ENCODE data around the gene CHMP3.
"Not testable (repeated sequence)": the region's sequence is repeated elsewhere in the genome, so short reads cannot be mapped to it uniquely, and the experiment has no call there.

Gene CHMP3

DNA sequence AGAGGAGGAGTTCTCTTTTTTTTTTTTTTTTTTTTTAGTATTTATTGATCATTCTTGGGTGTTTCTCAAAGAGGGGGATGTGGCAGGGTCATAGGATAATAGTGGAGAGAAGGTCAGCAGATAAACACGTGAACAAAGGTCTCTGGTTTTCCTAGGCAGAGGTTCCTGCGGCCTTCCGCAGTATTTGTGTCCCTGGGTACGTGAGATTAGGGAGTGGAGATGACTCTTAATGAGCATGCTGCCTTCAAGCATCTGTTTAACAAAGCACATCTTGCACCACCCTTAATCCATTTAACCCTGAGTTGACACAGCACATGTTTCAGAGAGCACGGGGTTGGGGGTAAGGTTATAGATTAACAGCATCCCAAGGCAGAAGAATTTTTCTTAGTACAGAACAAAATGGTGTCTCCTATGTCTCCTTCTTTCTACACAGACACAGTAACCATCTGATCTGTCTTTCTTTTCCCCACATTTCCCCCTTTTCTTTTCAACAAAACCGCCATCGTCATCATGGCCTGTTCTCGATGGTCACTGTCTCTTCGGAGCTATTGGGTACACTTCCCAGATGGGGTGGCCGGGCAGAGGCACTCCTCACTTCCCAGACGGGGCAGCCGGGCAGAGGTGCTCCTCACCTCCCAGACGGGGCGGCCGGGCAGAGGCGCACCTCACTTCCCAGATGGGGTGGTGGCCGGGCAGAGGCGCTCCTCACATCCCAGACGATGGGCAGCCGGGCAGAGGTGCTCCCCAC lies 14.9 kb downstream of the CHMP3 start:
- DNase-seq (ENCODE audit: low read depth in 1 of 2, low spot score in 1 of 2); H3K27me3 ChIP-seq (ENCODE audit: insufficient read depth, poor library complexity, severe bottlenecking); H3K4me3 ChIP-seq (replicated peaks; ENCODE audit: insufficient read depth, low read length); H3K27ac ChIP-seq (replicated peaks): not testable (repeated sequence)

DNA sequence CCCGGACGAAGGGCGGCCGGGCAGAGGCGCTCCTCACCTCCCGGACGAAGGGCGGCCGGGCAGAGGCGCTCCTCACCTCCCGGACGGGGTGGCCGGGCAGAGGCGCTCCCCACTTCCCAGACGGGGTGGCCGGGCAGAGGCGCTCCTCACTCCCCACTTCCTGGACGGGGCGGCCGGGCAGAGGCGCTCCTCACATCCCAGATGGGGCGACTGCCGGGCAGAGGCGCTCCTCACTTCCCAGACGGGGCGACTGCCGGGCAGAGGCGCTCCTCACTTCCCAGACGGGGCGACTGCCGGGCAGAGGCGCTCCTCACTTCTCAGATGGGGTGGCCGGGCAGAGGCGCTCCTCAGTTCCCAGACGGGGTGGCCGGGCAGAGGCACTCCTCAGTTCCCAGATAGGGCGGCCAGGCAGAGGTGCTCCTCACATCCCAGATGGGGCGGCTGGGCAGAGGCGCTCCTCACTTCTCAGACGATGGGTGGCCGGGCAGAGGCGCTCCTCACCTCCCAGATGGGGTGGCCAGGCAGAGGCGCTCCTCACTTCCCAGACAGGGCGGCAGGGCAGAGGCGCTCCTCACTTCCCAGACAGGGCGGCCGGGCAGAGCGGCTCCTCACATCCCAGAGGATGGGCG lies 17.8 kb downstream of the CHMP3 start:
- H3K27me3 ChIP-seq (ENCODE audit: insufficient read depth, poor library complexity, severe bottlenecking); H3K27ac ChIP-seq (replicated peaks); H3K4me3 ChIP-seq (replicated peaks; ENCODE audit: insufficient read depth, low read length); DNase-seq (ENCODE audit: low read depth in 1 of 2, low spot score in 1 of 2): not testable (repeated sequence)

DNA sequence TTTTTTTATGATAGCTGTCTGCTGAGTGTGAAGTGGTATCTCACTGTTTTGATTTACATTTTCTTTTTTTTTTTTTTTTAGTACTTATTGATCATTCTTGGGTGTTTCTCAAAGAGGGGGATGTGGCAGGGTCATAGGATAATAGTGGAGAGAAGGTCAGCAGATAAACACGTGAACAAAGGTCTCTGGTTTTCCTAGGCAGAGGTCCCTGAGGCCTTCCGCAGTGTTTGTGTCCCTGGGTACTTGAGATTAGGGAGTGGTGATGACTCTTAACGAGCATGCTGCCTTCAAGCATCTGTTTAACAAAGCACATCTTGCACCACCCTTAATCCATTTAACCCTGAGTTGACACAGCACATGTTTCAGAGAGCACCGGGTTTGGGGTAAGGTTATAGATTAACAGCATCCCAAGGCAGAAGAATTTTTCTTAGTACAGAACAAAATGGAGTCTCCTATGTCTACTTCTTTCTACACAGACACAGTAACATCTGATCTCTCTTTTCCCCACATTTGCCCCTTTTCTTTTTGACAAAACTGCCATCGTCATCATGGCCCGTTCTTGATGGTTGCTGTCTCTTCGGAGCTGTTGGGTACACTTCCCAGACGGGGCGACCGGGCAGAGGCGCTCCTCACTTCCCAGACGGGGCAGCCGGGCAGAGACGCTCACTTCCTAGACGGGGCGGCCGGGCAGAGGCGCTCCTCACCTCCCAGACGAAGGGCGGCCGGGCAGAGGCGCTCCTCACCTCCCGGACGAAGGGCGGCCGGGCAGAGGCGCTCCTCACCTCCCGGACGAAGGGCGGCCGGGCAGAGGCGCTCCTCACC lies 18.8 kb downstream of the CHMP3 start:
- DNase-seq (ENCODE audit: low read depth in 1 of 2, low spot score in 1 of 2); H3K27ac ChIP-seq (replicated peaks); H3K27me3 ChIP-seq (ENCODE audit: insufficient read depth, poor library complexity, severe bottlenecking); H3K4me3 ChIP-seq (replicated peaks; ENCODE audit: insufficient read depth, low read length): not testable (repeated sequence)

DNA sequence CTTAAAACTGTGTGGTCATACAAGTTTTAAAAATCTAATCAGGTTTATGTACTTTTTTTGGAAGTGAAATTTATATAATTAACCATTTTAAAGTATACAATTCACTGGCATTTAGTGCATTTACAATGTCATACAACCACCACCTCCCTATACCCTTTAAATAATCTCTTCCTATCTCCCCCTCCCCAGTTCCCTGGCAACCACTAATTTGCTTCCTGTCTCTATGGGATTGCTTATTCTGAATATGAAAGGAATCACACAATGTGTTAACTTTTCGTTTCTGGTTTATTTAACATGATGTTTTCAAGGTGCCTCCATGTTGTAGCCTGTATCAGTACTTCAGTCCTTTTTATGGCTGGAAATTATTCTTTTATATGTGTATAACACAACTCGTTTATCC lies 19.4 kb downstream of the CHMP3 start:
- TF ChIP-seq GABPA (IDR thresholded peaks at IDR 0.05; ENCODE audit: low read depth), result no peak
- TF ChIP-seq, protein P1, sequence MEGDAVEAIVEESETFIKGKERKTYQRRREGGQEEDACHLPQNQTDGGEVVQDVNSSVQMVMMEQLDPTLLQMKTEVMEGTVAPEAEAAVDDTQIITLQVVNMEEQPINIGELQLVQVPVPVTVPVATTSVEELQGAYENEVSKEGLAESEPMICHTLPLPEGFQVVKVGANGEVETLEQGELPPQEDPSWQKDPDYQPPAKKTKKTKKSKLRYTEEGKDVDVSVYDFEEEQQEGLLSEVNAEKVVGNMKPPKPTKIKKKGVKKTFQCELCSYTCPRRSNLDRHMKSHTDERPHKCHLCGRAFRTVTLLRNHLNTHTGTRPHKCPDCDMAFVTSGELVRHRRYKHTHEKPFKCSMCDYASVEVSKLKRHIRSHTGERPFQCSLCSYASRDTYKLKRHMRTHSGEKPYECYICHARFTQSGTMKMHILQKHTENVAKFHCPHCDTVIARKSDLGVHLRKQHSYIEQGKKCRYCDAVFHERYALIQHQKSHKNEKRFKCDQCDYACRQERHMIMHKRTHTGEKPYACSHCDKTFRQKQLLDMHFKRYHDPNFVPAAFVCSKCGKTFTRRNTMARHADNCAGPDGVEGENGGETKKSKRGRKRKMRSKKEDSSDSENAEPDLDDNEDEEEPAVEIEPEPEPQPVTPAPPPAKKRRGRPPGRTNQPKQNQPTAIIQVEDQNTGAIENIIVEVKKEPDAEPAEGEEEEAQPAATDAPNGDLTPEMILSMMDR (IDR thresholded peaks at IDR 0.05; ENCODE audit: insufficient read depth, low read length), result no peak
- no peak for TF ChIP-seq SPI1 (IDR thresholded peaks at IDR 0.05; ENCODE audit: borderline replicate concordance, low read depth)
- TF ChIP-seq, protein P2, sequence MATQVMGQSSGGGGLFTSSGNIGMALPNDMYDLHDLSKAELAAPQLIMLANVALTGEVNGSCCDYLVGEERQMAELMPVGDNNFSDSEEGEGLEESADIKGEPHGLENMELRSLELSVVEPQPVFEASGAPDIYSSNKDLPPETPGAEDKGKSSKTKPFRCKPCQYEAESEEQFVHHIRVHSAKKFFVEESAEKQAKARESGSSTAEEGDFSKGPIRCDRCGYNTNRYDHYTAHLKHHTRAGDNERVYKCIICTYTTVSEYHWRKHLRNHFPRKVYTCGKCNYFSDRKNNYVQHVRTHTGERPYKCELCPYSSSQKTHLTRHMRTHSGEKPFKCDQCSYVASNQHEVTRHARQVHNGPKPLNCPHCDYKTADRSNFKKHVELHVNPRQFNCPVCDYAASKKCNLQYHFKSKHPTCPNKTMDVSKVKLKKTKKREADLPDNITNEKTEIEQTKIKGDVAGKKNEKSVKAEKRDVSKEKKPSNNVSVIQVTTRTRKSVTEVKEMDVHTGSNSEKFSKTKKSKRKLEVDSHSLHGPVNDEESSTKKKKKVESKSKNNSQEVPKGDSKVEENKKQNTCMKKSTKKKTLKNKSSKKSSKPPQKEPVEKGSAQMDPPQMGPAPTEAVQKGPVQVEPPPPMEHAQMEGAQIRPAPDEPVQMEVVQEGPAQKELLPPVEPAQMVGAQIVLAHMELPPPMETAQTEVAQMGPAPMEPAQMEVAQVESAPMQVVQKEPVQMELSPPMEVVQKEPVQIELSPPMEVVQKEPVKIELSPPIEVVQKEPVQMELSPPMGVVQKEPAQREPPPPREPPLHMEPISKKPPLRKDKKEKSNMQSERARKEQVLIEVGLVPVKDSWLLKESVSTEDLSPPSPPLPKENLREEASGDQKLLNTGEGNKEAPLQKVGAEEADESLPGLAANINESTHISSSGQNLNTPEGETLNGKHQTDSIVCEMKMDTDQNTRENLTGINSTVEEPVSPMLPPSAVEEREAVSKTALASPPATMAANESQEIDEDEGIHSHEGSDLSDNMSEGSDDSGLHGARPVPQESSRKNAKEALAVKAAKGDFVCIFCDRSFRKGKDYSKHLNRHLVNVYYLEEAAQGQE (IDR thresholded peaks at IDR 0.05; ENCODE audit: insufficient replicate concordance, low read depth), result no peak
- no peak for TF ChIP-seq POLR2AphosphoS5 (IDR thresholded peaks at IDR 0.05; ENCODE audit: low read depth)
- Histone ChIP-seq H3K27ac (replicated peaks) (no peak overlapping the region), H3K27me3 (ENCODE audit: insufficient read depth, poor library complexity, severe bottlenecking) (no peaks in the 10 kb centered on the region), H3K4me3 (replicated peaks; ENCODE audit: insufficient read depth, low read length) (no peak overlapping the region)
- no peak for DNase-seq (ENCODE audit: low read depth in 1 of 2, low spot score in 1 of 2)

DNA sequence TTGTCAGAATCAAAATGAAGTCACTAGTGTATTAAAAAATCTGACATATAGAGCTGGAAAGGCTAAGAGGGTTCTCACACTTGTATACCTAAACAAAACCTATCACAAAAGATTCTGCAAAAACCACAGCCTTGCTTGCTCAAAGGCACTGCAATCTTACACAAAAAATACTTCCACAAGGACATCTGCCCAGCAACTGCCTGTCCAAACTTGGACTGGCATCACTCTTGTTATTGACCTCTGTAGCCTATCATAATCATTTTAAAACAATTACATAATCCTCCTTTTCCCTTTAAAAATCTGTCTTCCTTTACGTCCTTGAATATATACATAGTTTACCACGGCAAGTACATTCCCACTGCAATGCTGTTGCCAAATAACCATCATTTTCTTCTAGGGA lies 19.9 kb downstream of the CHMP3 start:
- H3K27me3 ChIP-seq (ENCODE audit: insufficient read depth, poor library complexity, severe bottlenecking), result no peaks in the 10 kb centered on the region
- H3K4me3 ChIP-seq (replicated peaks; ENCODE audit: insufficient read depth, low read length), result no peak overlapping the region
- DNase-seq (ENCODE audit: low read depth in 1 of 2, low spot score in 1 of 2), result peak in 1 of 2 experiments; percentile 41
- TF ChIP-seq, protein P2 (IDR thresholded peaks at IDR 0.05; ENCODE audit: insufficient replicate concordance, low read depth), result no peak
- no peak for TF ChIP-seq SPI1 (IDR thresholded peaks at IDR 0.05; ENCODE audit: borderline replicate concordance, low read depth)
- TF ChIP-seq, protein P1 (IDR thresholded peaks at IDR 0.05; ENCODE audit: insufficient read depth, low read length), result no peak
- TF ChIP-seq GABPA (IDR thresholded peaks at IDR 0.05; ENCODE audit: low read depth), result no peak
- TF ChIP-seq POLR2AphosphoS5 (IDR thresholded peaks at IDR 0.05; ENCODE audit: low read depth), result no peak
- H3K27ac ChIP-seq (replicated peaks), result no peak overlapping the region

Measured in HL-60 (cell line).